HCT116 (cell line): Measurements from ENCODE around the gene STAT6. TPM values are rescaled to one million over a fixed set of nuclear protein-coding genes. Genes with fewer than 3 reads are reported as not detected.

Experiments used
- ATAC-seq: fragments of 200-7000 bp; cut with Tn5 transposase; 2 replicates; pipeline ENCODE4 v1.9.1; 2020; ENCODE audit warnings: mild to moderate bottlenecking, moderate library complexity
- BruUV-seq: library from RNA; stranded (reverse); fragments of 400-500 nt; replicated peaks from 2 replicates; lab custom pipeline; 2021; lab: Mats Ljungman, UMichigan
- CTCF ChIA-PET: fragments of 300-600 bp; sonication (Branson Sonifier 250); formaldehyde crosslinking; loops from one replicate; lab custom pipeline; 2021; ENCODE audit warnings: antibody characterized with exemption; lab: Charles Lee
- POLR2A ChIA-PET: fragments of 300-600, 350-600 bp; sonication (Branson Sonifier 250); formaldehyde crosslinking; loops from one replicate; lab custom pipeline; 2021; ENCODE audit warnings: antibody characterized with exemption; lab: Charles Lee
- RAD21 ChIA-PET, 2 experiments: fragments of 300-600 bp; sonication (Branson Sonifier 250); formaldehyde crosslinking; loops; one replicate each; lab custom pipeline; 2023; ENCODE audit warnings: low total read pairs in 2 of 2; ENCODE audit not compliant: uncharacterized antibody in 2 of 2, unreplicated experiment in 2 of 2, low non-redundant PET in 1 of 2; lab: Charles Lee
- DNase-seq: peaks from one replicate; pipeline ENCODE4 v3.0.0-alpha.2; 2010; ENCODE audit warnings: low read depth, low spot score
- H2AFZ ChIP-seq: fragments of 200-600 bp; shearing (Covaris generic), sonication (generic); 2 replicates; pipeline ENCODE4 v1.6.1; 2017; ENCODE audit warnings: low read depth, mixed run types, mixed read lengths, antibody characterized with exemption, low read length; ENCODE audit not compliant: poor library complexity, severe bottlenecking
- H3K27ac ChIP-seq: 2 replicates; pipeline ENCODE4 v1.5.1; 2012; ENCODE audit warnings: low read depth, low read length
- H3K27me3 ChIP-seq: fragments of 200-600 bp; sonication (generic); 2 replicates; pipeline ENCODE4 v1.6.1; 2016; ENCODE audit warnings: mixed run types, low read length, mixed read lengths; ENCODE audit not compliant: insufficient read depth
- H3K36me3 ChIP-seq, 2 experiments: fragments of 200-500 bp in 1 of 2; fragments of 200-600 bp in 1 of 2; sonication (Bioruptor generic) in 1 of 2; sonication (generic) in 1 of 2; 2 replicates each; pipeline versions ENCODE4 v1.5.1 to v1.6.1; 2014 to 2016; ENCODE audit warnings: low read length in 2 of 2, inconsistent platforms in 1 of 2, mixed read lengths in 1 of 2, mixed run types in 1 of 2; ENCODE audit not compliant: insufficient read depth in 2 of 2, control insufficient read depth in 1 of 2
- H3K4me1 ChIP-seq, 2 experiments: fragments of 200-600 bp in 1 of 2; sonication (generic) in 1 of 2; 2 replicates each; pipeline versions ENCODE4 v1.5.1 to v1.6.1; 2012 to 2017; ENCODE audit warnings: low read length in 2 of 2, inconsistent platforms in 1 of 2, mild to moderate bottlenecking in 1 of 2, mixed read lengths in 1 of 2, mixed run types in 1 of 2, moderate library complexity in 1 of 2; ENCODE audit not compliant: insufficient read depth in 2 of 2, control insufficient read depth in 1 of 2
- H3K4me2 ChIP-seq: fragments of 200-600 bp; sonication (generic); 2 replicates; pipeline ENCODE4 v1.6.1; 2017; ENCODE audit warnings: mixed run types, low read length, mixed read lengths
- H3K4me3 ChIP-seq, 2 experiments: fragments of 200-600 bp in 1 of 2; sonication (generic) in 1 of 2; replicated peaks in 1 of 2; 2 replicates each; pipeline ENCODE4 v1.5.1; 2011 to 2016; ENCODE audit warnings: low read length in 2 of 2, control low read depth in 1 of 2, low read depth in 1 of 2, mild to moderate bottlenecking in 1 of 2, mixed read lengths in 1 of 2, mixed run types in 1 of 2
- H3K79me2 ChIP-seq: fragments of 200-600 bp; sonication (generic); 2 replicates; pipeline ENCODE4 v1.6.1; 2017; ENCODE audit warnings: mild to moderate bottlenecking, mixed run types, low read length, moderate library complexity, mixed read lengths; ENCODE audit not compliant: insufficient read depth
- H3K9ac ChIP-seq: fragments of 200-600 bp; sonication (generic); 2 replicates; pipeline ENCODE4 v1.6.1; 2016; ENCODE audit warnings: low read length, mixed read lengths
- H3K9me2 ChIP-seq: fragments of 200-600 bp; sonication (generic), shearing (Covaris generic); 2 replicates; pipeline ENCODE4 v1.6.1; 2017; ENCODE audit warnings: mixed run types, mild to moderate bottlenecking, moderate library complexity; ENCODE audit not compliant: insufficient read depth
- H3K9me3 ChIP-seq, 2 experiments: fragments of 200-500 bp in 1 of 2; fragments of 200-600 bp in 1 of 2; sonication (Bioruptor generic) in 1 of 2; sonication (generic) in 1 of 2; 2 replicates each; pipeline ENCODE4 v1.6.1; 2014 to 2017; ENCODE audit warnings: low read length in 2 of 2, mixed read lengths in 2 of 2, inconsistent platforms in 1 of 2, low read depth in 1 of 2, mild to moderate bottlenecking in 1 of 2, mixed run types in 1 of 2, moderate library complexity in 1 of 2; ENCODE audit not compliant: control insufficient read depth in 1 of 2, insufficient read depth in 1 of 2
- H4K20me1 ChIP-seq: fragments of 200-600 bp; sonication (generic), shearing (Covaris generic); 2 replicates; pipeline ENCODE4 v1.6.1; 2017; ENCODE audit warnings: mixed run types, mild to moderate bottlenecking, moderate library complexity; ENCODE audit not compliant: insufficient read depth
- CBX3 ChIP-seq: IDR thresholded peaks from 2 replicates; pipeline ENCODE4 v1.6.1; 2012; ENCODE audit warnings: low read depth
- CEBPB ChIP-seq: IDR thresholded peaks from 2 replicates; pipeline ENCODE4 v1.6.1; 2012; ENCODE audit warnings: low read depth
- EZH2phosphoT487 ChIP-seq: fragments of 200-600 bp; IDR thresholded peaks from 2 replicates; pipeline ENCODE4 v1.6.1; 2018; ENCODE audit warnings: antibody characterized with exemption, borderline replicate concordance
- FOSL1 ChIP-seq: IDR thresholded peaks from 2 replicates; pipeline ENCODE4 v1.6.1; 2012; ENCODE audit warnings: low read depth
- JUND ChIP-seq: IDR thresholded peaks from 2 replicates; pipeline ENCODE4 v1.6.1; 2012
- POLR2A ChIP-seq: IDR thresholded peaks from 2 replicates; pipeline ENCODE4 v1.7.0; 2011; ENCODE audit warnings: borderline replicate concordance; ENCODE audit not compliant: insufficient read depth, insufficient read length; ENCODE audit errors: extremely low read depth
- RAD21 ChIP-seq: IDR thresholded peaks from 2 replicates; pipeline ENCODE4 v1.6.1; 2012; ENCODE audit warnings: low read depth, mild to moderate bottlenecking
- SP1 ChIP-seq: IDR thresholded peaks from 2 replicates; pipeline ENCODE4 v1.6.1; 2012; ENCODE audit warnings: low read depth
- YY1 ChIP-seq: IDR thresholded peaks from 2 replicates; pipeline ENCODE4 v1.6.1; 2011; ENCODE audit warnings: low read length, low read depth, moderate library complexity, mild to moderate bottlenecking; ENCODE audit not compliant: insufficient replicate concordance; ENCODE audit errors: extremely low read depth
- ZFX ChIP-seq: fragments of 450-650 bp; IDR thresholded peaks from 2 replicates; pipeline ENCODE4 v1.6.1; 2017
- intact Hi-C: fragments of 100-400 bp; cut with micrococcal nuclease; formaldehyde crosslinking; loops from 2 replicates; pipeline ENCODE4 v1.10.0; 2022
- total RNA-seq: library from RNA; stranded (reverse); gene quantifications from one replicate; pipeline ENCODE4 v1.2.1, GENCODE V29; 2021; ENCODE audit not compliant: unreplicated experiment
- TF ChIP-seq, protein P1 (sequence below): IDR thresholded peaks from 2 replicates; pipeline ENCODE4 v1.6.1; 2012
- TF ChIP-seq, protein P2 (sequence below): IDR thresholded peaks from 2 replicates; pipeline ENCODE4 v1.6.1; 2012

The STAT6 gene
- total RNA-seq, 1 experiment from 2014 or later: 78.5 TPM

DNA sequence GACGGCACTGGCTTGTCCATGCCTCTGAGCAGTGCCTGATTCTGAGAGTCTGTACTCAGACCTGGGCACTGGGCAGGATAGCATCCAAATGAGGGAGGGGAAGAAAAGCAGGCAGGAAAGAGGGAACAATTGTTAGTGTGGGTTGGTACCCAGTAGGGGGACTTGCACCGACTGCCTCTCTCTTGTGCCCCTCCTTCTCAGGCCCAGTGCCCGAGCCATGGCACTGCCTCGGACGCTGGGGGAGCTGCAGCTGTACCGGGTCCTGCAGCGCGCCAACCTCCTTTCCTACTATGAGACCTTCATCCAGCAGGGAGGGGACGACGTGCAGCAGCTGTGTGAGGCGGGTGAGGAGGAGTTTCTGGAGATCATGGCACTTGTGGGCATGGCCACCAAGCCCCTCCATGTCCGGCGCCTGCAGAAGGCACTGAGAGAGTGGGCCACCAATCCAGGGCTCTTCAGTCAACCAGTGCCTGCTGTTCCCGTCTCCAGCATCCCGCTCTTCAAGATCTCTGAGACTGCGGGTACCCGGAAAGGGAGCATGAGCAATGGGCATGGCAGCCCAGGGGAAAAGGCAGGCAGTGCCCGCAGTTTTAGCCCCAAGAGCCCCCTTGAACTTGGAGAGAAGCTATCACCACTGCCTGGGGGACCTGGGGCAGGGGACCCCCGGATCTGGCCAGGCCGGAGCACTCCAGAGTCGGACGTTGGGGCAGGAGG is 20.1 kb downstream of the STAT6 start:
- Histone ChIP-seq H3K4me3 (peak overlapping the region in 1 of 2 experiments; percentile 61; a peak in 1 of 4 replicates), H3K27ac (peak overlapping the region; percentile 41), H2AFZ (no peak overlapping the region), H3K36me3 (peaks cover 20 to 31% of the 10 kb centered on the region in 2 experiments; a peak in 3 of 4 replicates), H3K9me3 (no peaks in the 10 kb centered on the region), H3K79me2 (peaks cover 38% of the 10 kb centered on the region), H3K9me2 (no peaks in the 10 kb centered on the region), H3K4me2 (peak overlapping the region; percentile 90), H3K4me1 (peaks cover 43 to 81% of the 10 kb centered on the region in 2 experiments), H3K9ac (no peak overlapping the region; the same call in 1 of the 2 replicates), H3K27me3 (no peaks in the 10 kb centered on the region), H4K20me1 (no peaks in the 10 kb centered on the region)
- DNase-seq (no peak), ATAC-seq (no peak)
- intact Hi-C loops: no loop called here
- ChIA-PET CTCF (interaction anchor here (1.6 to 1.7 kb wide), 2 partner anchors 22 to 37 kb away, joined by 3 to 5 read pairs; no protein-coding TSS in a partner anchor), RAD21 (no interaction called here), POLR2A (interaction anchor here (4.8 kb wide), 1 partner anchor 20 kb away, joined by 50 read pairs; the partner anchor contains the start of gene STAT6)
- TF ChIP-seq EZH2phosphoT487: no peak
- TF ChIP-seq POLR2A: no peak
- TF ChIP-seq JUND: no peak
- TF ChIP-seq, protein P1, sequence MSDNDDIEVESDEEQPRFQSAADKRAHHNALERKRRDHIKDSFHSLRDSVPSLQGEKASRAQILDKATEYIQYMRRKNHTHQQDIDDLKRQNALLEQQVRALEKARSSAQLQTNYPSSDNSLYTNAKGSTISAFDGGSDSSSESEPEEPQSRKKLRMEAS: no peak
- no peak for TF ChIP-seq RAD21
- no peak for TF ChIP-seq CEBPB
- TF ChIP-seq CBX3: no peak
- no peak for TF ChIP-seq ZFX
- TF ChIP-seq FOSL1: no peak
- no peak for TF ChIP-seq YY1
- TF ChIP-seq SP1: no peak
- no TSS peak for BruUV-seq

DNA sequence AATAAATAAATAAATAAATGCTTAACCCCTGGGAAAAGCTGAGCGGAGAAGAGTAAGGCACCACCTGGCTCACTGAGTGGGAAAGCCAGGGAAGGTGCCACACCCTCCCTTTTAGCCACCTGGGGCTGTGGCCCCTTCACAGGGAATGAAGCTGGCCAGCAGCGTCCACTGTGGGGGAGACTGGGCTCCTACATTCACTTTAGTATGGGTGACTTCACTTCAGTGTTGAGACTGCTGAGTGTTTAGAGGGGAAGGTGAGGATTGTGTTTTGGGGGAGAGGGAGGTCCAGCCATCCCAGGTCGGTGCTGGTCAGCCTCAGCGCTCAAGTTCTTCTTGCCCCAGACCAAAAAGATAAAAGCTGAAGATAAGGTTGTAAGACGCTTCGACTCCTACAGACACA is 20.7 kb downstream of the STAT6 start:
- peak overlapping the region; percentile 41 for H3K27ac ChIP-seq
- H3K4me2 ChIP-seq: peak overlapping the region; percentile 90
- TF ChIP-seq, protein P2, sequence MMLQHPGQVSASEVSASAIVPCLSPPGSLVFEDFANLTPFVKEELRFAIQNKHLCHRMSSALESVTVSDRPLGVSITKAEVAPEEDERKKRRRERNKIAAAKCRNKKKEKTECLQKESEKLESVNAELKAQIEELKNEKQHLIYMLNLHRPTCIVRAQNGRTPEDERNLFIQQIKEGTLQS: no peak
- H4K20me1 ChIP-seq: no peaks in the 10 kb centered on the region
- ATAC-seq (no peak), DNase-seq (no peak)
- BruUV-seq: no TSS peak
- H3K36me3 ChIP-seq: peaks cover 17 to 31% of the 10 kb centered on the region in 2 experiments; a peak in 3 of 4 replicates
- ChIA-PET RAD21 (no interaction called here), CTCF (no interaction called here), POLR2A (interaction anchor here (4.8 kb wide), 1 partner anchor 21 kb away, joined by 50 read pairs; the partner anchor contains the start of gene STAT6)
- H3K4me1 ChIP-seq: peaks cover 43 to 81% of the 10 kb centered on the region in 2 experiments
- H3K9me2 ChIP-seq: no peaks in the 10 kb centered on the region
- H3K9ac ChIP-seq: peak overlapping the region; percentile 1; the same call in 1 of the 2 replicates
- no peak overlapping the region for H2AFZ ChIP-seq
- peak overlapping the region; percentile 61 to 90; a peak in 3 of 4 replicates for H3K4me3 ChIP-seq
- no peaks in the 10 kb centered on the region for H3K27me3 ChIP-seq
- no peaks in the 10 kb centered on the region for H3K9me3 ChIP-seq
- H3K79me2 ChIP-seq: peaks cover 38% of the 10 kb centered on the region
- intact Hi-C loops: no loop called here
